IPS-20b (cell line): Measurements from ENCODE around the gene CLIP1.
"Not testable (repeated sequence)": the region's sequence is repeated elsewhere in the genome, so short reads cannot be mapped to it uniquely, and the experiment has no call there.

Source experiments
- H3K27ac ChIP-seq: one replicate; pipeline ENCODE4 v1.5.1; 2013; ENCODE audit warnings: low read length
- H3K27me3 ChIP-seq: 2 replicates; pipeline ENCODE4 v1.6.1; 2013; ENCODE audit warnings: mild to moderate bottlenecking, low read length, inconsistent platforms; ENCODE audit not compliant: insufficient read depth
- H3K36me3 ChIP-seq: 2 replicates; pipeline ENCODE4 v1.6.1; 2013; ENCODE audit warnings: low read depth, mild to moderate bottlenecking, inconsistent platforms, low read length, moderate library complexity; ENCODE audit not compliant: insufficient read depth
- H3K4me1 ChIP-seq: 2 replicates; pipeline ENCODE4 v1.6.1; 2013; ENCODE audit warnings: mild to moderate bottlenecking, control low read depth, inconsistent platforms, low read length, moderate library complexity; ENCODE audit not compliant: insufficient read depth
- H3K4me3 ChIP-seq: 2 replicates; pipeline ENCODE4 v1.5.1; 2013; ENCODE audit warnings: mild to moderate bottlenecking, low read length, inconsistent platforms
- H3K9ac ChIP-seq: 2 replicates; pipeline ENCODE4 v1.6.1; 2013; ENCODE audit warnings: low read depth, mild to moderate bottlenecking, inconsistent platforms, low read length, moderate library complexity
- H3K9me3 ChIP-seq: 2 replicates; pipeline ENCODE4 v1.6.1; 2013; ENCODE audit warnings: mild to moderate bottlenecking, low read depth, low read length, inconsistent platforms; ENCODE audit not compliant: insufficient read depth

The CLIP1 gene

GRCh38 chr12:122297494-122297893 lies 125.0 kb downstream of the CLIP1 start:
- Histone ChIP-seq H3K4me1 (no peaks in the 10 kb centered on the region), H3K36me3 (no peaks in the 10 kb centered on the region), H3K9ac (no peak overlapping the region), H3K9me3 (no peaks in the 10 kb centered on the region), H3K27me3 (no peaks in the 10 kb centered on the region), H3K4me3 (no peak overlapping the region), H3K27ac (no peak overlapping the region)

DNA sequence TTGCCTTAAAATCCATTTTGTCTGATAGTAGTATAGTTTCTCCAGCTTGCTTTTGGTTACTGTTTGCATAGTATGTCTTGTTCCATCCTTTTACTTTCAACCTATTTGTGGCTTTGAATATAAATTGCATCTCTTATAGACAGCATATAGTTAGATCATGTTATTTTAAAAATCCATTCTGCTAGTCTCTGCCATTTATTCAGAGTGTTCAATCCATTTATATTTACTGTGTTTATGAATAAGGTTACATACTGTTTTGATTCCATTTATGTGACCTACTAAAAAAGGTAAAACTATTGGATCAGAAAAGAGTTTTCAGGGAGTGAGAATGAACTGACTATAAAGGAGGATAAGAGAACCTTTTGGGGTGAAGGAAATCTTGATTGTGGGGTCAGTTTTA lies 126.6 kb downstream of the CLIP1 start:
- no peak overlapping the region for H3K9ac ChIP-seq
- H3K9me3 ChIP-seq: no peaks in the 10 kb centered on the region
- no peaks in the 10 kb centered on the region for H3K36me3 ChIP-seq
- H3K27me3 ChIP-seq: no peaks in the 10 kb centered on the region
- no peak overlapping the region for H3K4me3 ChIP-seq
- H3K27ac ChIP-seq: no peak overlapping the region
- no peaks in the 10 kb centered on the region for H3K4me1 ChIP-seq

DNA sequence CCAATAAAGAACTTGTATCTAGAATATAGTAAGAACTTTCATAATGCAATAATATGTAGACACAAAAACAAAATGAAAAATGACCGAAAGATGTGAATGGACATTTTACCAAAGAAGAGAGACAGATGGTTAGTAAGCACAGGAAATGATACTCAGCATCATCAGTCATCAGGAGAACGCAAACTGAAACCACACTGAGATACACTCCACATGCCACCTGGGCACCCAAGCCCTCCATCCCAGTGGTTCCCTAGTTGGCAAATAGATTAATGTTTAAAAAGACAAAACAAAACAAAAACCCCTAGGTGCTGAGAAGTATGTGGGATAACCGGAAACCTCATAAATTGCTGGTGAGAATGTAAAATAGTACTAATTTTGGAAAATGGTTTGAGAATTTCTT lies 129.4 kb downstream of the CLIP1 start:
- Histone ChIP-seq H3K9me3 (no peaks in the 10 kb centered on the region), H3K36me3 (no peaks in the 10 kb centered on the region), H3K9ac (no peak overlapping the region), H3K27ac (no peak overlapping the region), H3K4me3 (no peak overlapping the region), H3K4me1 (no peaks in the 10 kb centered on the region), H3K27me3 (no peaks in the 10 kb centered on the region)

DNA sequence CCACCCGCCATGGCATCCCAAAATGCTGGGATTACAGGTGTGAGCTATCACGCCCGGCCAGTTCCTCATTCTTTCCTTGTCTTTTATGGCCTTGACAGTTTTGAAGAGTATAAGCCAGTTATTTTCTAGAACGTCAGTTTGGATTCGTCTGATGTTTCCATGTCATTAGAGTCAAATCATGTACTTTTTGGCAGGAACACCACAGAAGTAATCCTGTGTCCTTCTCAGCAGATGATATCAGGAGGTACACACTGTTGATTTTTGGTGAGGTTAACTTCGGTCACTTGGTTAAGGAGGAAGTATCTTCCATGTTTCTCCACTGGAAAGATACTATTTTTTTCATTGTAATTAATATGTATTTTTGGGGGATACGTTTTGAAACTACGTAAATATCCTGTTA lies 131.0 kb downstream of the CLIP1 start:
- H3K9ac ChIP-seq: no peak overlapping the region
- no peaks in the 10 kb centered on the region for H3K4me1 ChIP-seq
- H3K4me3 ChIP-seq: no peak overlapping the region
- H3K27me3 ChIP-seq: no peaks in the 10 kb centered on the region
- H3K36me3 ChIP-seq: no peaks in the 10 kb centered on the region
- H3K9me3 ChIP-seq: no peaks in the 10 kb centered on the region
- H3K27ac ChIP-seq: no peak overlapping the region

- Histone ChIP-seq H3K27ac (no peak overlapping the region), H3K4me1 (peaks cover 5% of the 10 kb centered on the region; the same call in 1 of the 2 replicates), H3K27me3 (no peaks in the 10 kb centered on the region), H3K4me3 (no peak overlapping the region), H3K9ac (no peak overlapping the region), H3K9me3 (no peaks in the 10 kb centered on the region), H3K36me3 (no peaks in the 10 kb centered on the region)
Observed at GRCh38 chr12:122283680-122284079, 138.8 kb downstream of the CLIP1 start.

- no peak overlapping the region for H3K9ac ChIP-seq
- H3K27me3 ChIP-seq: no peaks in the 10 kb centered on the region
- no peaks in the 10 kb centered on the region for H3K36me3 ChIP-seq
- peaks cover 5% of the 10 kb centered on the region; the same call in 1 of the 2 replicates for H3K4me1 ChIP-seq
- H3K9me3 ChIP-seq: no peaks in the 10 kb centered on the region
- H3K27ac ChIP-seq: no peak overlapping the region
- H3K4me3 ChIP-seq: no peak overlapping the region
Observed at GRCh38 chr12:122282061-122282460, 140.4 kb downstream of the CLIP1 start.

- Histone ChIP-seq H3K4me3 (no peak overlapping the region), H3K27me3 (no peaks in the 10 kb centered on the region), H3K27ac (no peak overlapping the region), H3K4me1 (0 out of 2 replicates have a peak, but pooled peaks cover 2% of the 10 kb centered on the region), H3K9ac (no peak overlapping the region), H3K9me3 (no peaks in the 10 kb centered on the region), H3K36me3 (no peaks in the 10 kb centered on the region)
Observed at GRCh38 chr12:122276242-122276641, 146.2 kb downstream of the CLIP1 start.

- Histone ChIP-seq H3K4me1 (0 out of 2 replicates have a peak, but pooled peaks cover 2% of the 10 kb centered on the region), H3K9ac (no peak overlapping the region), H3K27ac (no peak overlapping the region), H3K36me3 (no peaks in the 10 kb centered on the region), H3K4me3 (no peak overlapping the region), H3K9me3 (no peaks in the 10 kb centered on the region), H3K27me3 (no peaks in the 10 kb centered on the region)
Observed at GRCh38 chr12:122275459-122275858, 147.0 kb downstream of the CLIP1 start.

DNA sequence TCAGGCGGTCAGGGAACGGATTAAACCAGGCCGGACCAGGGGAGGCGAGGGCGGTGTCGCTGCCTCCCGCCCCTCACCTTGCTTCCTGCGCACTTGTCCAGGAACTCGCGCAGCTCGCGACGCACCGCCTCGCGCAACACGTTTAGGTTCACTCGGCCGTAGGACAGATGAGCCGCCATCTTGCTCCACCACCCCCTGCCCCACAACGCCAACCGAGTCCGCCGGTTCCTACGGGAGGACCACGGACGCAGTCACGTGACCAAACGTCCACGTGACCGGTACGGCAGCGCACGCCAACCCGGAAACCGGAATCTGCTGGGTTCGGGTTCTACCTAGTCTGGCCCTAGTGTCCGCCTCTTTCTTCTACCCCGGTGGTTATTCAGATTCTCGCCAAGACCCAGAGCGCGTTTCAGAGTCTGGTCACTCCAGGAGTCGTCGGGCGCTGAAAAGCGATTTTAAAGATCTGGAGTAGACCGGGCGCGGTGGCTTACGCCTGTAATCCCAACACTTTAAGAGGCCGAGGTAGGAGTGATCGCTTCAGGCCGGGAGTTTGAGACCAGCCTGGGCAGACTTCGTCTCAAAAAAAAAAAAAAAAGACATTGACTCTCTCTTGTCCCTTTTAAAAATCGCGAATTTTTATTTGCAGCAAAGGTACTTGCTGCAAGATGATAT lies 156.1 kb downstream of the CLIP1 start, which contains the start of gene VPS33A:
Gene VPS33A (minus strand): TSS at position 265 of the 672 bp plus-strand sequence. CDS start 86 bp downstream, at position 179.
- Histone ChIP-seq H3K4me1 (no peaks in the 10 kb centered on the region), H3K27me3 (no peaks in the 10 kb centered on the region), H3K9me3 (no peaks in the 10 kb centered on the region), H3K9ac (peak within 1 kb of the TSS; percentile 88), H3K36me3 (peaks cover 21% of the 10 kb centered on the region), H3K4me3 (peak within 1 kb of the TSS; percentile 99), H3K27ac (peak within 1 kb of the TSS; percentile 54)

- no peaks in the 10 kb centered on the region for H3K9me3 ChIP-seq
- peak overlapping the region; percentile 54 for H3K27ac ChIP-seq
Observed at GRCh38 chr12:122265886-122266229, 156.6 kb downstream of the CLIP1 start.

GRCh38 chr12:122265476-122265875 lies 157.0 kb downstream of the CLIP1 start:
- H3K9ac ChIP-seq: peak overlapping the region; percentile 88

More at GRCh38 chr12:122265886-122266229, 156.6 kb downstream of the CLIP1 start:
- no peaks in the 10 kb centered on the region for H3K27me3 ChIP-seq
- no peaks in the 10 kb centered on the region for H3K4me1 ChIP-seq
- peak overlapping the region; percentile 99 for H3K4me3 ChIP-seq
- peaks cover 26% of the 10 kb centered on the region for H3K36me3 ChIP-seq
- peak overlapping the region; percentile 88 for H3K9ac ChIP-seq

DNA sequence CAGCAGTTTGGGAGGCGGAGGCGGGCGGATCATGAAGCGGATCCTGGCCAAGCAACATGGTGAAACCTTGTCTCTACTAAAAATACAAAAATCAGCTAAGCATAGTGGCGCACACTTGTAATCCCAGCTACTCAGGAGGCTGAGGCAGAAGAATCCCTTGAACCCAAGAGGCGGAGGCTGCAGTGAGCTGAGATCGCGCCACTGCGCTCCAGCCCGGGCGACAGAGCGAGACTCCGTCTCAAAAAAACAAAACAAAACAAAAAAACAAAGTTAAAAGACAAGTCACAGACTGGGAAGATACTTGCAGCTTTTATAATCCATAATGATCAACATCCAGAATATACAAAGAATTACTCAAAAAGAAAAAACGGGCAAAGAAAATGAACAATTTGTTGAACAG lies 161.7 kb downstream of the CLIP1 start:
- H3K4me3 ChIP-seq, H3K4me1 ChIP-seq, H3K27me3 ChIP-seq, H3K9ac ChIP-seq, H3K9me3 ChIP-seq, H3K27ac ChIP-seq: not testable (repeated sequence)
- H3K36me3 ChIP-seq: peaks cover 55% of the 10 kb centered on the region

More at GRCh38 chr12:122265476-122265875, 157.0 kb downstream of the CLIP1 start:
- H3K9me3 ChIP-seq: no peaks in the 10 kb centered on the region
- H3K4me3 ChIP-seq: peak overlapping the region; percentile 99
- no peaks in the 10 kb centered on the region for H3K27me3 ChIP-seq
- peaks cover 28% of the 10 kb centered on the region for H3K36me3 ChIP-seq
- H3K27ac ChIP-seq: peak overlapping the region; percentile 54
- no peaks in the 10 kb centered on the region for H3K4me1 ChIP-seq
